Inflammatory macrophage treated with lipopolysaccharide for 1 hour (primary cell): ENCODE data around the gene ITPR1.
A peak's percentile ranks its signal among the peaks of the same experiment; 100 is the strongest.

Experiments
- DNase-seq, 2 donors: peaks; one replicate each; pipeline ENCODE4 v3.0.0-alpha.2; 2020 to 2022

The ITPR1 gene

DNA sequence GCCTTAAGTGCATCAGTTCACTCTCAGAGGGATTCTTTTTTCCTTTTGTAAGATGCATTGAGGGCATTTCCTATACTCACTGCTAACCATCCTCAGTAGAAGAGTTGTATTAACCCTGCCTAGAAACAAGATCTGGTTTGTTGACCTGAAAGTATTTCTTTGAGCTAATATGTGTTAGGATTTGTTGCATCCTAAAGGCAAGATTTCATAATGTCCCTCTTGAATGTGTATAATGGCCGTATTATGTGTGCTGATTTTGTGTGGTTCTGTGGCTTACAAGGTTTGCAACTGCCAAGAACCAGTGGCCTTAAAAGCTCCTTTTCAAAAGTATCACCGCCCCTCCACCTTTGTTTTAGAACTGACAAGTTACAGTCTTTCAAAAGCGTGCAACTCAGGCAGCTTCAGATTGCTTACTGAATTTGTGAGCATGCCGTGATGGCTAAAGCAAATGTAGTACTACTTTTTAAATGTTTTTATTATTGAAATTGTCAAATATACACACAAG, 304.1 kb downstream of the ITPR1 start:
- DNase-seq: no peak

DNA sequence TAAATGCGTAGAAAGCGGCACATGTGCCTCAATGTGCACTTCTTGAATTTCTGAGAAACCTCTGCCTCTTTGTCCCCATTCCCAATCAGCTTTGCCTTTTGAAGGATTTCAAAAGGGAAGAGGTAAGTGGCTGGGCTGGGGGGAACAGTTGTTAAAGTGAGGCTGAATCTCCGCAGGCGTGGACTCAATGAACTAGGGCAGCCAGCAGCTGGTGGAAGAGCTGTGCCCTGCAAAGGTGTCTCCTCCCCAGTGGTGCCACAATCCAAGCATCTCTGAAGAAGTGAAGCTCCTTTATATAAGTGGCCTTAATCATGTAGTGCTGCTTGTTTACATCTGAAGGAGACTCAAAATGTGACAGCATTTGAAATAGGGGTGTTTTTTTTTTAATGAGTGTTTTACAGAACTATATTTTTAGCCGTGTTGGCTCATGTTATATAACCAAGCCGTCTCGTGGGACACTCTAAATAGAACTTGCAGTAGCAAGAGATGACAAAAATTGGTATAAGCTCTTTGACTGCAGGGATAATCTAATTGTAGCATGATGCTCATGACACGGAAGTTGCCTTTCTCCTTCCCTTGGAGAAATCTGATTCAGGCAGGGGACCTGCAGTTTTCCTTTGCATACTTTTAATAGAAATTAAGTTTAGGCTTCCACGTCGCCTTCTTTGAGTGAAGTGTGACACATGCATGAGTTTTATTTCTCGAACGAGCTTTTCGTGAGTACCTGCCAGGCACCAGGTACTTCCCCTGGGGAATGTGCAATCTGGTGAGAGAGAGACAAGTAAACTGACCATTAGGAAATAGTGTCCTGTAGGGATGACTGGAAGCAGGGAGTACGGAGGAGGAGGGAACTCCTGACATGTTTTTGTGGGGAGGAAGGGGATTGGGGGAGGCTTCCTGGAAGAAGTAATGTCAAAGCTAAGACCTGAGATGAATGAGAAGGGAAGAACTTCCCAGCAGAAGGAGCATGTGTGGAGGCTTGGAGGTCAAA, 306.4 kb downstream of the ITPR1 start:
- no peak for DNase-seq

DNA sequence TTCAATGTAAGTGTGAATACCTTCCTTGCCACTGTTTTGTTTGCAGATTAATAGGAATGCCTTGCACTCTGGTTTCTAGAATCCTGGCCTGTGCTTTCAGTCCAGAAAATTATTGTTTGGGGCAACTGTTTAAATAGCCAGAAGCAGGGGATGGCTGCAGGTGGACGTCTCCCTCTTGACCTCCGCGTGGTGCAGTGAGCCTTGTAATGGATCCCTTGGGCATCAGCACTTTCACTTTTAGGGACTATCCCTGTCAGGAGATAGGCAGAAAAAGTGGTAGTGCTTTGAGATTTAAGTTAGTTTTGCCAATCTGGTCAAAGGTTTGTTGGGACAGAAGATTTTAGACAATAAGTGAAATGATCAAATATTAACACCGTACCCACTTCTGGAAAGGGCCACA, 307.4 kb downstream of the ITPR1 start:
- no peak for DNase-seq

DNA sequence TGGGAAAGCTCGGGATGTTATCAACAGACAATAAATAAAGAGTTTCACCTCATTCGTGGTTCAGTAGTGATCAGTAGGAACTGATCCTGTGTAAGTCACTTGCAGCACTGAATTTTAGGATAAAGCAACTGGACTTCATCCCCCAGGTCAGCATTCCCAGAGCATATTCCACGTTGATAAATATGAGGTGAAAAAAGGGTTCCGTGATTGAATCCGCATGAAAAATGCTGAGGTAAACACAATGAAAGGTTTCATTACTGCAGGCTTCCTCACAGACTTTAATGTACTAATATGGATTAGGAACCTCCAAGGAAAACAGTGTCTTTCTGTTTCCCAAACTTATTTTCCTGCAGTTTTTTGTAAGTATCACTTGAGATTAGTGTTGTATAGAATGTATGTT, 308.7 kb downstream of the ITPR1 start:
- no peak for DNase-seq

DNA sequence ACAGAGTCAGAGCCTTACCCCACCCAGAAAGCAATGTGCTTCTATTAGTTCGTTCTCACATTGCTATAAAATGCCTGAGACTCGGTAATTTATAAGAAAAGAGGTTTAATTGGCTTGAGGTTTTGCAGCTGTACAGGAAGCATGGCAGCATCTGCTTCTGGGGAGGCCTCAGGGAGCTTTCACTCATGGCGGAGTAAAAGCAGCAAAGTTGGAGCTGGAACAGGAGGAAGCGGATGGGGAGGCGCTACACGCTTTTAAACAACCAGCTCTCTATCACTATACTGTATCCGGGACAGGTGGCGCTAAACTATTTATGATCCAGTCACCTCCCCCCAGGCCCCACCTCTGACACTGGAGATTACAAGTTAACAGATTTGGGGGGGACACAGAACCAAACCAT, 309.8 kb downstream of the ITPR1 start:
- no peak for DNase-seq

DNA sequence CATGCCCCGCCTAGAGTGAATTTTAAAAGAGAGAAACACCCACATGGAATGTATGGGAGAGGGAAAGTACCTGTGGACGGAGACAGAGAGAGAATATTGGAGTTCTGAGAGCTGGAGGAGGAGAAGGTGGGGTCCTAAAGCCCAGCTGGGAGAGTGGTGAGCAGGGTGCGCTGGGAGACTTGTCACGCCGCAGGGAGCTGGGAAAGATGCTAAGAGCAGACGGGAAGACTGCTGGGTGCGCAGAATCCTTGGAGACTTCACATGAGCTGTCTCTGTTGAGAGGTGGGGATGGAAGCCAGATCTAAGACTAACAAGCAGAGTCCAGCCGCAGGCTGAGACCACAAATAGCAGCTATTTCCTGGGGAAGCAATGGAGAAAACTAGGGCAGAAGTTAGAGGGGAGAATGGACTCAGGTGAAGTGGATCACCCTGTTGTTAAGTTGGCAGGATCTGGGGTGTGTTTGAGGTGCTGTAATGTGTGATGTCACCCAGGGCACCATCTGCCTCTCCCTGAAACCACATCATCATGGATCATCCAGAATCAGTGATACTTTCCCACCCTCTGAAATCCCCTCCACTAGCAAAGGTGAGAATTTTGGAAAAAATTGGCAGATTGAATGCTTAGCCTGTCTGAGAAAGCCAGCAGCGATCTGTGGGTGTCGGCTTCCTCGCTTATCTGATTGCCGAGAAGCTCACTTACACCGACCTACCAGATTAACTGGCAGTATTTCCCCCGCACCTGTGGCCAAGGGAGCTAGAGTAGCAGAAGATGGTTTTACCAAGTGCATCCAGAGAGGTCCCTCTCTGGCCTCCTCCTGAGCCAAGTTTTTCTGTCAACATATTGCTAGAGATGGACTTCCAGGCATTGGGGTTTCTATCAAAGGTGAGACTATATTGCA, 311.3 kb downstream of the ITPR1 start:
- DNase-seq: no peak

DNA sequence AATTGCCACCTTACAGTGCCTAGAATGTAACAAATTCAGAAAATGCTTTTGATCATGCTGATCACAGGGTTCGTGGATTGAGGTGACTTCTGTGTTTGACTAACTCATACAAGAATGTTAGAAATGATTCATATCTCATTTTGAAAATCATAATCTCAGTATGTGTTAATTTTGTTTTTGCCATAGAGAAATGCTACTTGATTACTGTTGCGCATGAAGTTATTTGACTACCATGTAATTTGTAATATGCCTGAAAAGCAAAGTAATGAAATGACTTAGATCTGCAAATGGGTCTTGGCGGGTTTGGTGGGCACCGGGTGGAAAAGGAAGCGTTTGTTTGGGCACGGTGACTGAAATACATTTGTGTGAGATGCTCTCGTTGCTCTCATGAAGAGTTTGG, 312.5 kb downstream of the ITPR1 start:
- DNase-seq: no peak

DNA sequence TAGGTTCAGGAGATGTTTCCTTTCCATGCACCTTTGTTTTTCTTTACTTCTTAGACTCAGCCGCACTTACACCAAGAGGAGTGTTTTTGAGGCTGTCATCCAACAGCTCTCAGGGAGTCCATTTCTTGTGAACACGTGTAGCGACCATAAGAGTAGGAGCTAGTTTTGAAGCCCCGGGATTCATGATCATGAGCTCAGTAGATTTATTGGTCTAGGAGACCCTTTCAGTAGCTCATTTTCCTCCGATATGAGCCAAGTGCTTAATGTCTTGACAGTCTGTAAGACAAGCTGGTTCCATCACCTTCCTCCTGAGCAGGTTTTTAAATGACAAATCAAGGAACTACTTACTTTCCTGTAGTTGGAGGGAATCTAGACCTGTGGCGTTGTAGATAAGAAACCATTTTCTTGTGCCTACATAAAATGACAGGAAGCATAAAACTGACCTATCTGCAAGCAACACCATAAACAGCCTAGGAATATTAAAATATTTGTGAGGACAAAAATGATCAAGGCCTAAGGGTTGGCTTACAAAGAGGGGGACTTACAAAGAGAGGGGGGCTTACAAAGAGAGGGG, 313.5 kb downstream of the ITPR1 start:
- DNase-seq: no peak

DNA sequence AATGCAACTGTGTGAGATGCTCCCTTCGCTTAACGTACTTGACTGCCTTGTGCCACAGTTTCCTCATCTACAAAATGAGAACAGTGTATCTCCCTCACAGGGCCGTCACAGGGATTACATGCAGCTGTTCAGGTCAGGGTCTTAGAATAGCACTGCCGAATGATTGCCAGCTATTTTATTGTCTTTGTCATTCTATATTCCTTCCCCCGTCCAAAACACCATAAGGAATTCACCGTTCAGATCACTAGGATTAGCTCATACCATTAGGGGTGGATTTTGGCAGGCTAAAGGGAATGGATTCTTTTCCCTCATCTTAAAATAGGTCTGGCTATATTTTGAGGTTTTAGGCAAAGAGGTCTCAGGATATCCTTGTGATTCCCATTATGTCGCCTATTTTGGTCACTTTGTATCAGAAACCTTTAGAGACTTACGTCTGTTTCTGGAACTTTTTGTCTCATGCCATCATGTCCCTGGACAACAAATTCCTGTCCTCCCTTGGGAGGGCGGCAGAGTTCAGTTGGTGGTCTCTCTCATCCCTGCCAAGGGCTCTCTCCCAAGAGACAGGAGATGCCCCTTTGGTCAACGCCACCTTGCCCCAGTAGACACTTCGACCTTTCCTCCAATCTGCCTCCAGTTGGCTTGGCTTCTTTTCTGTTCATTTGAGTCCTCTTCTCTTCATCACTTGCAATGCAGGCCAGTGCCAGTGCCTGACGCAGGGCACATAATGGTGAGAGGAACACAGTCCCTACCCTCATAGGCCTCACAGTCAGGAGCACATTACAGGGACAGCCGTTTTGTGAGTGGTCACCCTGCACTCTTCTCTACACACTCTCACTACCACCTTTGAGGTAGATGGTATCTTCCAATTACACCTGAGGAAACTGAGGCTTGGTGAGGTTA, 314.5 kb downstream of the ITPR1 start:
- no peak for DNase-seq

DNA sequence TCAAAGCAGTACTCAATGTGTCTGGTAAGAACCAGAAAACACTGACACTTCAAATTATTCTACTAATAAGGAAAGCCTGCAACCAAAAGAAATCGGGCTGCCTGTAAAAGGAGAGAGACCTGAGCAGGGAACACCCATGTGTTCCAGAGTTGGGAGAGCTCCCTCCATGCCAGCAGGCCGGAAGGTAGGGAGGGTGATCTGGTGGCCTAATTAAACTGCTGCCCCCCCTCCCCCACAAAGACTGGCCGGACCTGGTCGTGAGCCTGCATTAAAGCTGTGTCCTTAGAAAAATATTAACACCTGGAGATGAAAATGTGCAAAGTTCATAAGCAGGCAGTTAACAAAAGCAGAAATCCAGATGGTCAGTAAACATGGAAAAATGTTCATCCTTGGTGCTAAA, 315.5 kb downstream of the ITPR1 start:
- DNase-seq: no peak

DNA sequence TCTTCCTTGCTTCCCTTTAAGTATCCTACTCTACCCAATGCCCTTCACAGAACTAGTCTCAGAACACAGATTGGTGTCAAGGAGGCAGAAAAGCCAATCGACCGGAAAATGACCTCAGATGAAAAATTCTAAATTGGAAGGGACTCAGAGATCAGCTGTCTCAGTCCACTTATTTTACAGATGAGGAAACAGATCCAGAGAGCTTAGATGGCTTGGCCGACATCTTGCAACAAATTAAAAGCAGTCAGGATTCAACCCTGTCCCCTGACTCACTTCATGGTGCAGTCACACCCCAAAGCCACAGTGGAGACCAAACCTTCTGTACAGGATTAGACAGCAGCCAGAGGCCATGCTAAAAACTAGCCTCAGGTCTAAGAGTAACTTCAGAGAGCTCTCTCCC, 316.8 kb downstream of the ITPR1 start:
- no peak for DNase-seq

DNA sequence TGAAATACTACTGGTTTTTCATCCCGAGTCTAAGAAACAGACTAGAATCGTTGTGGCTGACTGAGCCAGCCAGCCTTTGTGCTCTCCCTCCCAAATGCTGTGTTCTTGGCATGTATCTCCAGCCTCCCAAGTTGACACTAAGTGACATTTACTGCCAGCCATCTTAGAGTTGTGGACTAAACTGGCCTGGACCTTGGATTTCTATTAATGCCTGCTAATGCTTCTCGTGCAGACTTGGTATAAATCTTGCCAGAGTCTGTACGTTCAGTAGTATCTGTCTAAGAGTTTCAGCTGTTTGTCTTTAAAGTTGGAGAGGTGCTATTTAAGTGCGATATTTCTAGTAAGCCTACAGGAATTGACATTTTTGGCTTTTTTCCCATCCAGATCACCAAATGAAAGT, 319.4 kb downstream of the ITPR1 start:
- DNase-seq: no peak

DNA sequence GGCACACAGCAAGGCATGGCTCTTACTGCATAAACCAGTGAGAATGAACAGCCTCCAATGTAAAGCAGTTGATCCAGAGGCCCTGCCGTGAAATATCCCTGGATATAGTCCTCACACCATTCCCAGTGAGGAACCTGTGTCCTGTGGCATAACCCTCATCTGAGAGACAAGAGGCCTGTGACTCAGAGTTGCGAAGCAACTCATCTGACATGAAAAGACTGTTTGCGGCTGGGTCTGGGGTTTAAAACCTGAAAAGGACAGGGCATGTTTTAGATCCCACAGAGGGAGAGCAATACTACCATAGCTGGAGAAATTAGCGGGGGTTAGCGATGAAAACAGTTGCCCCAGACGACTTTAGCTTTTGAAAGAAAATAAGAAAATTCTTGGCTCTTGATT, 320.8 kb downstream of the ITPR1 start:
- DNase-seq: peak in 1 of 2 donors; percentile 53

DNA sequence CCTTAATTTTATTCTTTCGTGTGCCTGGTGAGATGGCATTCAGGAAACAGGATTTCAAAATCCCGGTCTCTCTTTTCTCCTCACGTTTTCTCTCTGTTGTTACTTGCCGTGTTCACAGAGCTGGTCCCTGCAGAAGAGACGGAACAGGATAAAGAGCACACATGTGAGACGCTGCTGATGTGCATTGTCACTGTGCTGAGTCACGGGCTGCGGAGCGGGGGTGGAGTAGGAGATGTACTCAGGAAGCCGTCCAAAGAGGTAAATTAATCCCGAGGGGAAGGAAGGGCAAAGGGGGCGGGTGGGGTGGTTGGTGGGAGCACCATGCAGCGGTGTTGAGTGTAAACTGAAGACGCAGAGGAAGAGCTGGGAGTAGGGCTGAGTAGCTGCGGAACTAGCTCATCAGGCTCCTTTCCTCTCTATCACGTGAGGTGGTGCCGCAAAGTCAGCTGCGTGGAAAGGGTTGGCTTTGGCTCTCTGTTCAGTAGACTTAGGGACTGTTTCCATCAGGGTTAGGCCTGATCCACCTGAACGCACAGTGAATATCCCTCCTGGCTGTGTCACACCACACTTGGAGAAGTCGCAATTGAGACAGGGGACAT, 321.3 kb downstream of the ITPR1 start:
- peak; percentile 29 to 68 for DNase-seq

DNA sequence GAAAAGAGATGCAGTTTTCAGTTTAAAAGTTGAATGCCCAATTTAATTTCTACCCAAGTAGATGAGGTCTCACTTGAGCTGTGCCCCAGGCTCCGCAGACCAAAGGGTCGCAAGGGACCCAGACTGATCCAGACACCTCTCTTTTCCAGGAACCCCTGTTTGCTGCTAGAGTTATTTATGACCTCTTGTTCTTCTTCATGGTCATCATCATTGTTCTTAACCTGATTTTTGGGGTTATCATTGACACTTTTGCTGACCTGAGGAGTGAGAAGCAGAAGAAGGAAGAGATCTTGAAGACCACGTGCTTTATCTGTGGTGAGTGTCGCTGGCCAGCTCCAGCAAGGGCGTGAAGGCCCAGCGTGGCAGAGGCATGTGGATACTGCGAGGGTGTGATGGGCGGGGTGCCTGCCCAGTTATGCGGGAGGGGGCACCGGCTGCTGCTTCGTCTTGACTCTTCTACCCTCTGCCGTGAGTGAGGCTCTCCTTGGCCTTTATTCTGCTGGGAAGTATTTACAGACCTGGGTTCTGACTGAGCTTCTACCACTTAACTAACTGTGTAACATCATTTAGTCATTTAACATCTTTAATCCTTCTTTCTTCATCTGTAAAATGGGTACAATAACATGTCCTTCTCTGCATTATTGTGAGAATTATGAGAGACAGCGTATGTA, 321.9 kb downstream of the ITPR1 start:
- DNase-seq: no peak

DNA sequence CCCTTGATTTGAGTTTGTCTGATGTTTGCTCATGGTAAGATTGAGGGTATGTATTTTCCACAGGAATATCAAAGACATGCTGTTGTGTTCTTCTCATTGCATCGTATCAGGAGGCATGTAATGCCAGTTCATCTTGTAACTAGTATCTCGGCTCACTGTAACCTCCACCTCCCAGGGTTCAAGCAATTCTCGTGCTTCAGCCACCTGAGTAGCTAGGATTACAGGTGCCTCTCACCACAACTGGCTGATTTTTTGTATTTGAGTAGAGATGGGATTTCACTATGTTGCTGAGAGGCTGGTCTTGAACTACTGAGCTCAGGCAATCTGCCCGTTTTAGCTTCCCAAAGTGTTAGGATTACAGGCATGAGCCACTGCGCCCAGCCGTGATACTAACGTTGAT, 323.2 kb downstream of the ITPR1 start:
- no peak for DNase-seq

DNA sequence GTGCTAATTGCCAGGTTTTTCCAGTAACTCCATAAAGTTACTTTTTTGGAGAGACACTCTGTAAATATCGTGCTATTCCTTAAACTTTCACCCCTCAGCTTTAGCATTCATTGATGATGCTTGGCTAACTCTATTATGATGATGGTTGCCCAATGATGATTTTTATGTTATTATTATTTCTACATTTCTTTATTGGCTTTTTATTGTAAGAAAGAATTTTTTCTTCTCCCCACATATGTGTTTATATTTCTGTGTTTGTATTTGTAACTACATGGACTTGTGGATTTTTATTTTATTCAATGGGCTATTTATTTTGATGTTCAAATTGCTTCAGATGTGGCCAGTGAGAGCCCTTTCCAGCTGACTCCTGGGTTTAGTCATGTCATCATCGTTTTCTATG, 323.6 kb downstream of the ITPR1 start:
- no peak for DNase-seq

DNA sequence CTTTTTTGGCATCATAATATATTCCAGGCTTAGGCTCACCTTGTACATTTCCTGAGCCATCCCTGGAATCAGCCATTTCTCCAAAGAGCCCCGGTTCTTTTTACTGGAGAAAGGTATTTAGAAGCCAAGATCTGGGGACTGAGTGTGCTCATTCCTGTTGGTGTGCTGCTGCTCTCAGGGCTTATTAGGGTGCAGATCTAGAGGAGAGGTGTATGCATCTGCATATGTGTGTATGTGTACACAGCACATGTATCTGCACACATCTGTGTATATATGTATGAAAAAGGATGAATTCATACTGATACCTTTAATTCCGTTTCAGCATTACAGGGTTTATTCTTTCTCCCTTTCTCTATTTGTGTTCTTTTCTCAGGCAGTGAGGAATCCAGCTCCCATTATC, 324.0 kb downstream of the ITPR1 start:
- no peak for DNase-seq

DNA sequence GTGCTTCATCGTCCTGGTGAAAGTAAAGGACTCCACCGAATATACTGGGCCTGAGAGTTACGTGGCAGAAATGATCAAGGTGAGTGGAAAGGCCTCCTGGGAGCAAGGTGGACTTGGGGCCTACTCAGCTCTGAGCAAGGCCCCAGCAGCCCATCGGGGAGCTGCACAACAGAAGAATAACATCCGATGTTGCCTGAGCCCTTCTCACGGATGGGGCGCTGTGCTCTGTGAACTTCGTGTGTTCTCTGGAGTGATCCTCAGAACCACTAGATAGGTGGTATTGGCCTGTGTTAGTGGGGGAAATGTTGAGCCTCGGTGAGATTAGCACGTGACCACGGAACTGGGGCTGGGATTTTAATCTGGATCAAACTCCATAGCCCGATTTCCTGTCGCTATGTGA, 325.0 kb downstream of the ITPR1 start:
- no peak for DNase-seq

DNA sequence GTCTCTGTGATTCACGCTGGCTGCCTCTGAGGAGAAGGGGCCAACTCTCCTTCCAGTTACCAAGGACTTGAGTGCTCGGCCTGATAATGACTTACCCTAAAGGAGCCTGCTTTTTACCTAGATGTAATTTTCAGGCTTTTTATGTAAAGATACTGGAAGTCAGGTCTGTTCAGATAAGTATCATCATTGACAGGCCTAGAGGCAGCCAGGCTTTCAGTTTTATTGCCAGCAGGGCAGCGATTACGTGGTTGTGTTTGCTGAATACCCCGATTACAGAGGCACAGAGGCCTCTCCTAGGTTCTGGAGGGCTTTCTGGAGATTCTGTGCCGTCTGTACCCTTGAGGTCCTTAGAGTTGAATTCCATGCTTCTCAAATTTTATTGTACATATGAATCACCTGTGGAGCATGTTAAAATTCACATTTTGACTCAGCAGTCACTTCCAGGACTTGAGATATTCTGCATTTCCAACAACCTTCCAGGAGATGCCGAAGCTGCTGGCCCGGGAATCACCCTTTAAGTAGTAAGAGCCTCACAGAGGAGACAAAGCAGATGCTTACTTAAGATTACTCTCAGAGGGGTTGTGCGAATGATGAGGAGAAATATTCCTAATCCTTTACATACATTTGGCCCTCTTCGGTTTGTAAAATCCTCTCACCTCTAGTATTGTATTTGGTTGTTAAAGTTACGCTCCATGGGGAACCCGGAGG, 326.0 kb downstream of the ITPR1 start:
- DNase-seq: no peak

DNA sequence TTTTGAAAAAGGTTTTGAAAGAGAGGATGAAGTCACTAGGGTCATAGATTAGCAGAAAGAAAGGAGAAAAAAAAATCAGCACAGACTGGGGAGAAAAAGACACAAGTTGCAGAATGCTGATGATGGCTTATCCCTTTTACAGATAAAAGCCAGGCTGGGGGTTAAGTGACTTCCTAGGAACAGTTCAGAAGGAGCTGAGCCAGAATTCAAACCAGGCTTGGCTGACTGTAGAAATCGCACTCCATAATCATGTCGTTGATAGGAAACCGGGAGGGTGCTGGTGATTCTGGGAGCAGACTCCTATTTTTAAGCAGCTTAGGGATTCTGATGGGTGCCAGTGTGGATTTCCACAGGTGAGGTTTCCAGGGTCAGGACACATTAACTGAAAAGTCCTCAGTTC, 326.6 kb downstream of the ITPR1 start:
- DNase-seq: no peak
